Type B pancreatic cell (in vitro differentiated cells): ENCODE measurements around the gene TECRL. TPM values are rescaled to one million over a fixed set of nuclear protein-coding genes. Genes with fewer than 3 reads are reported as not detected.

ENCODE experiments used
- DNase-seq: peaks from one replicate; pipeline ENCODE4 v3.0.0; 2021; ENCODE audit warnings: mixed read lengths; ENCODE audit not compliant: unreplicated experiment; ENCODE audit errors: extremely low spot score
- H3K27ac Mint-ChIP-seq: 2 replicates; pipeline ENCODE4 v1.8.0; 2021; ENCODE audit warnings: mild to moderate bottlenecking, mixed read lengths
- H3K27me3 Mint-ChIP-seq: 2 replicates; pipeline ENCODE4 v1.8.0; 2021; ENCODE audit warnings: mixed read lengths
- H3K36me3 Mint-ChIP-seq: 2 replicates; pipeline ENCODE4 v1.8.0; 2021; ENCODE audit warnings: mixed read lengths
- H3K4me1 Mint-ChIP-seq: one replicate; pipeline ENCODE4 v1.8.0; 2021; ENCODE audit warnings: mixed read lengths; ENCODE audit not compliant: unreplicated experiment
- H3K4me3 Mint-ChIP-seq: 2 replicates; pipeline ENCODE4 v1.8.0; 2021; ENCODE audit warnings: mild to moderate bottlenecking, mixed read lengths
- H3K9me3 Mint-ChIP-seq: 2 replicates; pipeline ENCODE4 v1.8.0; 2021; ENCODE audit warnings: mixed read lengths
- total RNA-seq: library from RNA; stranded (reverse); gene quantifications from 2 replicates; pipeline ENCODE4 v1.2.1, GENCODE V29; 2021; ENCODE audit warnings: low replicate concordance
- TF ChIP-seq, protein P1 (sequence below): fragments of 200-600 bp; sonication (generic); conservative IDR thresholded peaks from 2 replicates; pipeline ENCODE4 v1.5.0; 2021; ENCODE audit warnings: antibody characterized with exemption, mild to moderate bottlenecking

The TECRL gene
- total RNA-seq, 1 donor from 2014 or later, result 1.5 TPM

DNA sequence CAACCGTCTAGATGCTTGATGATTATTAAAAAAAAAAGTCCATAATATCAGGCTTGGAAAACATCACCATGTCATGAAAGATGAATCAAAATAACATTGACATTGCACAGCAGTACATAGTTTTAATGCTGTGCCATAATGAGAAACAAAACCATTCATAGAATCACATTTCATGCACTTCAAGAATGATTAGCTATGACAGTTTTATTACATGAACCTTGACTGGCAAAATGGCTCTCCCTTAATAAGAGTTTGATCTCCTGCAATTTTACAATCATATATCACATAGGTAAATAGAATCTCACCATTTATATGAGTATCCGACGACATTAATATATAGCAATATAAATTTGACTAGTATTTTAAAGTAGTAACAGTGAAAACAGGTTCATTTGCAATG, 49.8 kb downstream of the TECRL start:
- DNase-seq, result no peak
- H3K27me3 Mint-ChIP-seq, result no peaks in the 10 kb centered on the region
- H3K36me3 Mint-ChIP-seq, result no peaks in the 10 kb centered on the region
- TF ChIP-seq, protein P1, sequence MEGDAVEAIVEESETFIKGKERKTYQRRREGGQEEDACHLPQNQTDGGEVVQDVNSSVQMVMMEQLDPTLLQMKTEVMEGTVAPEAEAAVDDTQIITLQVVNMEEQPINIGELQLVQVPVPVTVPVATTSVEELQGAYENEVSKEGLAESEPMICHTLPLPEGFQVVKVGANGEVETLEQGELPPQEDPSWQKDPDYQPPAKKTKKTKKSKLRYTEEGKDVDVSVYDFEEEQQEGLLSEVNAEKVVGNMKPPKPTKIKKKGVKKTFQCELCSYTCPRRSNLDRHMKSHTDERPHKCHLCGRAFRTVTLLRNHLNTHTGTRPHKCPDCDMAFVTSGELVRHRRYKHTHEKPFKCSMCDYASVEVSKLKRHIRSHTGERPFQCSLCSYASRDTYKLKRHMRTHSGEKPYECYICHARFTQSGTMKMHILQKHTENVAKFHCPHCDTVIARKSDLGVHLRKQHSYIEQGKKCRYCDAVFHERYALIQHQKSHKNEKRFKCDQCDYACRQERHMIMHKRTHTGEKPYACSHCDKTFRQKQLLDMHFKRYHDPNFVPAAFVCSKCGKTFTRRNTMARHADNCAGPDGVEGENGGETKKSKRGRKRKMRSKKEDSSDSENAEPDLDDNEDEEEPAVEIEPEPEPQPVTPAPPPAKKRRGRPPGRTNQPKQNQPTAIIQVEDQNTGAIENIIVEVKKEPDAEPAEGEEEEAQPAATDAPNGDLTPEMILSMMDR, result no peak
- no peak overlapping the region for H3K27ac Mint-ChIP-seq
- H3K9me3 Mint-ChIP-seq, result no peaks in the 10 kb centered on the region
- no peaks in the 10 kb centered on the region for H3K4me1 Mint-ChIP-seq
- no peak overlapping the region for H3K4me3 Mint-ChIP-seq

DNA sequence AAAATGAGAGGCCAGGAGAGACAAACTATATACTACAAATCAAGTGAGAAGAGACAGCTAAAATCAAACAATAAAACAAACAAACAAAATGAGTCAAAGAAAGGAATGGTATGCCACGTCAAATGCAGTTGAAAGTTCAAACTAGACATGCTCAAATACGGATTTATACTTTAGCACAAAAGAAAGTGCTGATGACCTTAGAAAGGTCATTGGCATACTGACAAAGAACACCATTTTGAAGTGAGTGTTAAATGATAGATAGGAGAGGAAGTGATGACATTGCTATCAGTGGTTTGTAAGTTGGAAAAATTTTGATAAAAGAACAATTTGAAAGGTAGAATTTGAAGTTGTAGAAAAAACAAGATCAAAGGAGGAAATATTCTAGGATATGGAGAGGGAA, 55.3 kb downstream of the TECRL start:
- H3K27ac Mint-ChIP-seq, result no peak overlapping the region
- H3K27me3 Mint-ChIP-seq, result no peaks in the 10 kb centered on the region
- no peaks in the 10 kb centered on the region for H3K4me1 Mint-ChIP-seq
- DNase-seq, result no peak
- no peaks in the 10 kb centered on the region for H3K36me3 Mint-ChIP-seq
- no peaks in the 10 kb centered on the region for H3K9me3 Mint-ChIP-seq
- H3K4me3 Mint-ChIP-seq, result no peak overlapping the region
- TF ChIP-seq, protein P1, result no peak

DNA sequence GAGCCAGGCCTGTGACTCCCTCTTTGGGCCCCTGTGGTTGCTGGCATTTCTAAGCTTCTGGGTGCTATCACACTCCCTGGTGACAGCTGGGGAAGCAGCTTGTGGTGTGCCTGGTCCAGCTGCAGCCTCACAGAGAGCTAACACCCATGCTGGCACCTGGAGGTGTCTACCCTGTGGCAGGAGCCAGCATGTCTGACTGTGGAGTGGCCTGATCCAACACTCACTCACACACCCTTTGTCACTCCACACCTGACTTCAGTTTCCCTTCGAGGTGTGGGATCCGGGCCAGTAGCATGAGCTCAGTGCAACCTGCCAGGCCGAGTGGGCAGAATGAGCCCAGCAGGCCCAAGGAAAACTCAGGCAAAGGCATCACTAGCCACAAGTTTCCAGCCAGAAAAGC, 67.5 kb downstream of the TECRL start:
- Mint-ChIP-seq H3K27me3 (no peaks in the 10 kb centered on the region), H3K36me3 (no peaks in the 10 kb centered on the region), H3K4me3 (no peak overlapping the region), H3K9me3 (peaks cover 3% of the 10 kb centered on the region), H3K27ac (no peak overlapping the region), H3K4me1 (no peaks in the 10 kb centered on the region)
- DNase-seq, result no peak
- TF ChIP-seq, protein P1, result no peak

DNA sequence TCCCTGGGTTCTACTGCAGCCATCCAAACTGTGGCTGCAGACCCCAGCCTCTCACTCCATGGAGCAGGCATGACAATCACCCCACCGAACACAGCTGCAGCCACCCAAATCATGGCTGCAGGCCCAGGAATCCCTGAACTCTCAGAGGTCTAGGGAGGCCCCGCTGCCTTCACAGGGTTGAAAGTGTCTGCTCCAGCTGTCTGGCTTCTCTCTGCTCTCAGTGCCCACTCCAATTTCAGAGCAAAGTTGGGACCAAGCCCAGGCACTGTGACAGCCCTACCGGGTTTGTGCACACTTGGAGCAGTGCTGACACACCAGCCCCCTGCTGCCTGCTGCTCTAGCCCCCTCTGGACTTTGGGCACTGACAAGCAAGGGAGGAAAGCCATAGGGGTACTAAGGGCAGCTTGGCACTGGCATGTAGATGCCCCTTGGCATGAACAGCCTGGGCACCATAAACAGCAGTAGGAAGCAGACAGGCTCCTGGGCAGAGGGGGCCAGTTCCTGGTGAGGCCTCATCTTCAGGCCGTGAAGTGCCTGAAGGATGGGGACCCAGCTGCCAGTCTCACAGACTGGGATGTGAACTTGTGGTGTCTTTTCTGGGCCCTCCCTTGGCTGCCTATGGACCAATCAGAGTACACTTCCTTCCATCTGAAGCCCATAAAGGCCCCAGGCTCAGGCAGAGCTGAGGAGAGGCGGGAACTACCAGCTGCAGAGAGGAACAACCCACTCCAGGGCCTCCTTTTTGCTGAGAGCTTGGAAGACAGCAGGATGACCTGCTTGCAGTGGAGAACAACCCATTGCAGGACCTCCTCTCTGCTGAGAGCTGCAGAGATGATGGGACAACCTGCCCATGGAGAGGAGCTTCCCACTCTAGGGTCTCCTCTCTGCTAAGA, 68.8 kb downstream of the TECRL start:
- no peak for DNase-seq
- Mint-ChIP-seq H3K27me3 (no peaks in the 10 kb centered on the region), H3K4me3 (no peak overlapping the region), H3K36me3 (no peaks in the 10 kb centered on the region), H3K9me3 (peaks cover 3% of the 10 kb centered on the region), H3K27ac (no peak overlapping the region), H3K4me1 (no peaks in the 10 kb centered on the region)
- TF ChIP-seq, protein P1, result no peak

DNA sequence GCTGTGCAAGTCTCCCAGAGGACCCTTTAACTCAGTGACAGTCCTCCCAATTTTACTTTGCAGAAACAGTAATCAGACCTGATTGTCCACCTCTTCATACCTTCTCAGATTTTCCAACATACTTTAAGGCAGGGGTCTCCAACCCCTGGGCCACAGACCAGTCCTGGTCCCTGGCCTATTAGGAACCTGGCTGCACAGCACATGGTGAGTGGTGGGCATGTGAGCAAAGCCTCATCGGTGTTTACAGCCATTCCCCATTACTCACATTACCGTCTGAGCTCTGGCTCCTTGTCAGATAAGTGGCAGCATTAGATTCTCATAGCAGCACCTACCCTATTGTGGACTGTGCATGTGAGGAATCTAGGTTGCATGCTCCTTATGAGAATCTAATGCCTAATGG, 74.3 kb downstream of the TECRL start:
- Mint-ChIP-seq H3K27ac (no peak overlapping the region), H3K36me3 (no peaks in the 10 kb centered on the region), H3K27me3 (no peaks in the 10 kb centered on the region), H3K9me3 (peaks cover 3% of the 10 kb centered on the region), H3K4me1 (no peaks in the 10 kb centered on the region), H3K4me3 (no peak overlapping the region)
- DNase-seq, result no peak
- TF ChIP-seq, protein P1, result no peak
